ENCODE measurements around the gene CCDC91. TPM values are rescaled to one million over a fixed set of nuclear protein-coding genes. Genes with fewer than 3 reads are reported as not detected.

The CCDC91 gene
- total RNA-seq, 1 donor from 2014 or later: 51.3 TPM

GRCh38 chr12:28212182-28212581 lies 21.9 kb downstream of the CCDC91 start:
- Mint-ChIP-seq H3K4me3 (ENCODE audit: low read depth) (no peak overlapping the region), H3K36me3 (ENCODE audit: insufficient read depth) (peaks cover 57% of the 10 kb centered on the region), H3K9me3 (ENCODE audit: low read depth) (peaks cover 51% of the 10 kb centered on the region), H3K27me3 (no peaks in the 10 kb centered on the region), H3K4me1 (ENCODE audit: low read depth) (no peaks in the 10 kb centered on the region), H3K27ac (no peak overlapping the region)
- no peak for TF ChIP-seq CTCF (IDR thresholded peaks at IDR 0.05; ENCODE audit: unreplicated experiment)
- DNase-seq (ENCODE audit: low spot score, unreplicated experiment): no peak

DNA sequence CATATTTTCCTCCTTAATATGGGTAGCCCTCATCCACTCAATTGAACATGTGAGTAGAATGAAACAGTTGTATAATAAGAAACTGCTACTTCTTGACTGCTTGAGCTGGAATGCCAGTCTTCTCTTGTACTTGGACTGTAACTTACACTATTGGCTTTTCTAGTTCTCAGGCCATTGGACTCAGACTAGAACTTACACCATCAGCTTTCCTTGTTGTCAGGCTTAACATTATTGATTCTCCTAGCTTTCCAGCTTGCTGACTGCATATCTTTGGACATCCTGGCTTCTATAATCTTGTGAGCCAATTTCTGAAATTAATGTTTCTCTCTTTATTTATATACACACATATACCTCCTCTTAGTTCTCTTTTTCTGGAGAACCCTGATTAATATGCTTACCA lies 24.8 kb downstream of the CCDC91 start:
- H3K9me3 Mint-ChIP-seq (ENCODE audit: low read depth): peaks cover 56% of the 10 kb centered on the region
- H3K36me3 Mint-ChIP-seq (ENCODE audit: insufficient read depth): peaks cover 59% of the 10 kb centered on the region
- H3K27ac Mint-ChIP-seq: no peak overlapping the region
- no peak for TF ChIP-seq CTCF (IDR thresholded peaks at IDR 0.05; ENCODE audit: unreplicated experiment)
- H3K27me3 Mint-ChIP-seq: no peaks in the 10 kb centered on the region
- H3K4me1 Mint-ChIP-seq (ENCODE audit: low read depth): no peaks in the 10 kb centered on the region
- H3K4me3 Mint-ChIP-seq (ENCODE audit: low read depth): no peak overlapping the region
- no peak for DNase-seq (ENCODE audit: low spot score, unreplicated experiment)

DNA sequence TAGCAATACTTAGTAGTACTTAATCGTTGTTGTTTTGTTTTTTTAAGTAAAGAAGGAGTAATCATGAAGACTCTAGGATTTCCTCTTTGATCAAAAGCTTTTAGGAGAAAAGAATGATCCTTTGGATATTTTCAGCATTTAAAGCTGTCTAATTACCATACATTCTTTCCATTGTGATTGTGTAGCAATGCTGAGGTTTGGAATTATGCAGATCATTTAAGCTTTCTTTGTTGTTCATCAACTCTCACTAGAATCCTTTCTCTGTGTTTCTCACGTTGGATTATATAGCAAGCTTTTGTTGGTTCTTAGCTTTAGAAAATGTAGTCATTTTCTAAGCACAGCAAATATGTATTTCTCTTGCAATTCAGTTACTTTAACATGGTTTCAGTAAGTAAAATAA lies 25.8 kb downstream of the CCDC91 start:
- Mint-ChIP-seq H3K4me3 (ENCODE audit: low read depth) (no peak overlapping the region), H3K27ac (no peak overlapping the region), H3K9me3 (ENCODE audit: low read depth) (peaks cover 55% of the 10 kb centered on the region), H3K4me1 (ENCODE audit: low read depth) (no peaks in the 10 kb centered on the region), H3K36me3 (ENCODE audit: insufficient read depth) (peaks cover 52% of the 10 kb centered on the region), H3K27me3 (no peaks in the 10 kb centered on the region)
- no peak for DNase-seq (ENCODE audit: low spot score, unreplicated experiment)
- no peak for TF ChIP-seq CTCF (IDR thresholded peaks at IDR 0.05; ENCODE audit: unreplicated experiment)

DNA sequence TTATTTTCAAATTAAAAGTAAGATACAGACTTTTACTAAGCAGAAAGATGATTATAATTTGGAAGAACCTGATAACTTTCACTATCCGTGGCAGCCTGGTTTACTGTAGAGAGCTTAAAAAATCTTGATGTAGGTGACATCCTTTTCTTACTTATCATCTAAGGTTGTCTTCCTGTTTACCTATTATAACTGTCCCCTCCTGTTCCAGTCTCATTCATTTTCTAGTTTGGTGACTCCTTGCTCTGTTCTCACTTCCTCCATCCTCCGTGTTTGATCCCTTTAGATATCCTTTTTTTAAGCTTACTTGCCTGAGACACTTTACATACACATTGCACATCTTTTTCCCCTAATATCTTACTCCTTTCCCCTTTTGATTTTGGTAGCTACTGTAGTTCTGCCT lies 27.5 kb downstream of the CCDC91 start:
- no peak for DNase-seq (ENCODE audit: low spot score, unreplicated experiment)
- TF ChIP-seq CTCF (IDR thresholded peaks at IDR 0.05; ENCODE audit: unreplicated experiment): no peak
- Mint-ChIP-seq H3K9me3 (ENCODE audit: low read depth) (peaks cover 48% of the 10 kb centered on the region), H3K27me3 (no peaks in the 10 kb centered on the region), H3K36me3 (ENCODE audit: insufficient read depth) (peaks cover 42% of the 10 kb centered on the region), H3K4me3 (ENCODE audit: low read depth) (no peak overlapping the region), H3K4me1 (ENCODE audit: low read depth) (peaks cover under 1% of the 10 kb centered on the region), H3K27ac (no peak overlapping the region)

GRCh38 chr12:28218875-28219274 lies 28.6 kb downstream of the CCDC91 start:
- H3K4me1 Mint-ChIP-seq (ENCODE audit: low read depth): peaks cover 7% of the 10 kb centered on the region
- peaks cover 48% of the 10 kb centered on the region for H3K9me3 Mint-ChIP-seq (ENCODE audit: low read depth)
- no peak for DNase-seq (ENCODE audit: low spot score, unreplicated experiment)
- no peak overlapping the region for H3K27ac Mint-ChIP-seq
- no peak overlapping the region for H3K4me3 Mint-ChIP-seq (ENCODE audit: low read depth)
- H3K36me3 Mint-ChIP-seq (ENCODE audit: insufficient read depth): peaks cover 34% of the 10 kb centered on the region
- no peak for TF ChIP-seq CTCF (IDR thresholded peaks at IDR 0.05; ENCODE audit: unreplicated experiment)
- no peaks in the 10 kb centered on the region for H3K27me3 Mint-ChIP-seq

Data from progenitor cell of endocrine pancreas (in vitro differentiated cells).